Heart left ventricle (tissue), 13 donors: Measurements from ENCODE around the gene HARBI1.

Experiments used
- POLR2A ChIP-seq, 2 donors: fragments of 450-650 bp; IDR thresholded peaks; one replicate each; pipeline ENCODE4 v1.6.1; 2017; ENCODE audit warnings: antibody characterized with exemption in 2 of 2, mild to moderate bottlenecking in 2 of 2, moderate library complexity in 2 of 2
- TF ChIP-seq, protein P1 (sequence below), 12 donors: fragments of 200-600 bp; sonication (generic) in 4 of 12; IDR thresholded peaks; one replicate each; pipeline versions ENCODE4 v1.5.0 to v1.8.0; 2018 to 2022; ENCODE audit warnings: antibody characterized with exemption in 12 of 12, mild to moderate bottlenecking in 5 of 12
- donor health status: ischemic (EF 13 %, LVEDD 7.1; RV severe dilation, severe dysfunction).
- donor health status: DM: no; HTN: yes; CAD: no.
- donor health status: DM: no; HTN: no; CAD: no.
- donor health status: ischemic (EF 25% LVEDD 6.9; RV normal size, moderate dysfunction).
- donor health status: ischemic (EF 25% LVEDD 5.7; RV mildly dilated, moderate dysfunction).
- donor health status: ischemic (EF 35%, LVEDD 5.7; RV mildly dilated, moderate dysfunction).
- donor health status: nonischemic (EF 11% LVEDD 7.7; RV severe dilation, severe dysfunction).
- donor health status: DM: yes; HTN: yes; CAD: no.
- donor health status: PGD.
- donor health status: ischemic (EF 29% LVEDD 5.4; RV normal size, mild dysfunction).
- donor health status: nonischemic (EF 23%, LVEDD 6.1; RV moderate dilation, normal function).

DNA sequence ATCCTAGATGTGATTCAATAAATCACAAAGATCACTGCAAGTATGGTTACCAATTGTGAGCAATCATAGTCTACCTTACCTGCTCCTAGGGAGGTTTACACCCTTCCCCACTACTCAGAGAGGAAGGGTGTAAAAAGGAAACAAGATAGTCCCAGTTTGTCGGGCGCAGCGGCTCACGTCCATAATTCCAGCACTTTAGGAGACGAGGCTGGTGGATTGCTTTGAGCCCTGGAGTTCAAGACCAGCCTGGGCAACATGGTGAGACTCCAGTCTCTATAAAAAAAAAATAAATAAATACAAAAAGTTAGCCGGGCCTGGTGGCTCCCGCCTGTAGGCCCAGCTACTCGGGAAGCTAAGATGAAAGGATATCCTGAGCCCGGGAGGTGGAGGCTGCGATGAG, 22.2 kb downstream of the HARBI1 start:
- no peak for TF ChIP-seq POLR2A (IDR thresholded peaks at IDR 0.05)
- TF ChIP-seq, protein P1, sequence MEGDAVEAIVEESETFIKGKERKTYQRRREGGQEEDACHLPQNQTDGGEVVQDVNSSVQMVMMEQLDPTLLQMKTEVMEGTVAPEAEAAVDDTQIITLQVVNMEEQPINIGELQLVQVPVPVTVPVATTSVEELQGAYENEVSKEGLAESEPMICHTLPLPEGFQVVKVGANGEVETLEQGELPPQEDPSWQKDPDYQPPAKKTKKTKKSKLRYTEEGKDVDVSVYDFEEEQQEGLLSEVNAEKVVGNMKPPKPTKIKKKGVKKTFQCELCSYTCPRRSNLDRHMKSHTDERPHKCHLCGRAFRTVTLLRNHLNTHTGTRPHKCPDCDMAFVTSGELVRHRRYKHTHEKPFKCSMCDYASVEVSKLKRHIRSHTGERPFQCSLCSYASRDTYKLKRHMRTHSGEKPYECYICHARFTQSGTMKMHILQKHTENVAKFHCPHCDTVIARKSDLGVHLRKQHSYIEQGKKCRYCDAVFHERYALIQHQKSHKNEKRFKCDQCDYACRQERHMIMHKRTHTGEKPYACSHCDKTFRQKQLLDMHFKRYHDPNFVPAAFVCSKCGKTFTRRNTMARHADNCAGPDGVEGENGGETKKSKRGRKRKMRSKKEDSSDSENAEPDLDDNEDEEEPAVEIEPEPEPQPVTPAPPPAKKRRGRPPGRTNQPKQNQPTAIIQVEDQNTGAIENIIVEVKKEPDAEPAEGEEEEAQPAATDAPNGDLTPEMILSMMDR (IDR thresholded peaks at IDR 0.05) = no peak
